ENCODE results near the gene NT5C1B.

NT5C1B gene

DNA sequence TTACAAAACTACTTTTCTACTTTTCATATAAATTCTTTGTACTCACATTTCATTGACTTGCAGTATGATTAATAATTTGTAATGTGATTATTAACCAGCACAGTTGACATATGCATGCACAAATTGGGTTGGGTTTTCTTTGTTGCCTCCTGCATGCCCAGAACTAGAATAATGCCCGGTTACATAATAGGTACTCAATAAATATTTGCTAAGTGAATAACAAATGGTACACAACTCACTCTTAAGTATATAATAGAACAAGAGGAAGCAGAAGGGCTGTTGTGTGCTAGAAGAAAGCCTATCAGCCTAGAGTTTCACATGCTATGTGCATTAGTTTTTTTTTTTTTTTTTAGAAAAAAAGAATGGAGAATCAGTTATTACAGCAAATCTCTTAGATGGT is 38.2 kb downstream of the NT5C1B start:
- no peak overlapping the region for H3K27ac Mint-ChIP-seq
- H3K36me3 Mint-ChIP-seq (ENCODE audit: low read depth) = peaks cover 20% of the 10 kb centered on the region
- no peaks in the 10 kb centered on the region for H3K9me3 Mint-ChIP-seq
- H3K4me3 Mint-ChIP-seq = no peak overlapping the region
- H3K27me3 Mint-ChIP-seq (ENCODE audit: low read depth) = no peaks in the 10 kb centered on the region
- H3K4me1 Mint-ChIP-seq (ENCODE audit: low read depth) = peaks cover 9% of the 10 kb centered on the region

DNA sequence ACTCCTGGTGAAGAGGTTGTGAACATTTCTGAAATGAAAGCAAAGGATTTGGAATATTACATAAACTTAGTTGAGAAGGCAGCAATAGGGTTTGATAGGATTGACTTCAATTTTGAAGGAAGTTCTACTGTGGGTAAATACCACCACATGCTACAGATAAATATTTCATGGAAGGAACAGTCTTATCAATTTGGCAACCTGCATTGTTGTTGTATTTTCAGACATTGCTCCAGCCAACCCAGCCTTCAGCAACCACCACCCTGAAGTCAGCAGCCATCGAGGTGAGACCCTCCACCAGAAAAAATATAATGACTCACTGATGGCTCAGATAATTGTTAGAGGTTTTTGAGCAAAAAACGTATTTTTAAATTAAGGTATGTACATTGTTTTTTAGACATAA is 38.9 kb downstream of the NT5C1B start:
- H3K9me3 Mint-ChIP-seq = no peaks in the 10 kb centered on the region
- no peak overlapping the region for H3K27ac Mint-ChIP-seq
- H3K4me3 Mint-ChIP-seq = no peak overlapping the region
- peaks cover 9% of the 10 kb centered on the region for H3K4me1 Mint-ChIP-seq (ENCODE audit: low read depth)
- H3K36me3 Mint-ChIP-seq (ENCODE audit: low read depth) = peaks cover 18% of the 10 kb centered on the region
- no peaks in the 10 kb centered on the region for H3K27me3 Mint-ChIP-seq (ENCODE audit: low read depth)

DNA sequence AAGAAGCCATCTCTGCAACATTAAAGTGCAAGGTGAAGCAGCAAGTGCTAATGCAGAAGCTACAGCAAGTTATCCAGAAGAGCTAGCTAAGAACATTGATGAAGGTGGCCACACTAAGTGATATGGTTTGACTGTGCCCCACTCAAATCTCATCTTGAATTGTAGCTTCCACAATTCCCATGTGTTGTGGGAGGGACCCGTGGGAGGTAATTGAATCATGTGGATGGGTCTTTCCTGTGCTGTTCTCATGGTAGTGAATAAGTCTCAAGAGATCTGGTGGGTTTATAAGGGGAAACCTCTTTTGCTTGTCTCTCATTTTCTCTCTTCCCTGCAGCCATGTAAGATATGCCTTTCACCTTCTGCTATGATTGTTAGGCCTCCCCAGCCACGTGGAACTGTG is 40.3 kb downstream of the NT5C1B start:
- Mint-ChIP-seq H3K36me3 (ENCODE audit: low read depth) (peaks cover 9% of the 10 kb centered on the region), H3K4me1 (ENCODE audit: low read depth) (peaks cover 11% of the 10 kb centered on the region), H3K4me3 (no peak overlapping the region), H3K9me3 (no peaks in the 10 kb centered on the region), H3K27me3 (ENCODE audit: low read depth) (no peaks in the 10 kb centered on the region), H3K27ac (no peak overlapping the region)

- H3K27ac Mint-ChIP-seq = no peak overlapping the region
- H3K27me3 Mint-ChIP-seq (ENCODE audit: low read depth) = no peaks in the 10 kb centered on the region
- peaks cover 9% of the 10 kb centered on the region for H3K4me1 Mint-ChIP-seq (ENCODE audit: low read depth)
- no peaks in the 10 kb centered on the region for H3K9me3 Mint-ChIP-seq
- peaks cover 7% of the 10 kb centered on the region for H3K36me3 Mint-ChIP-seq (ENCODE audit: low read depth)
- H3K4me3 Mint-ChIP-seq = no peak overlapping the region
Measured at GRCh38 chr2:18548621-18549020, 40.7 kb downstream of the NT5C1B start.

GRCh38 chr2:18546567-18546966 is 42.8 kb downstream of the NT5C1B start:
- H3K36me3 Mint-ChIP-seq (ENCODE audit: low read depth) = peaks cover 2% of the 10 kb centered on the region
- H3K9me3 Mint-ChIP-seq = no peaks in the 10 kb centered on the region
- no peak overlapping the region for H3K4me3 Mint-ChIP-seq
- H3K4me1 Mint-ChIP-seq (ENCODE audit: low read depth) = peaks cover 9% of the 10 kb centered on the region
- H3K27me3 Mint-ChIP-seq (ENCODE audit: low read depth) = peaks cover 3% of the 10 kb centered on the region
- no peak overlapping the region for H3K27ac Mint-ChIP-seq

GRCh38 chr2:18545384-18545783 is 44.0 kb downstream of the NT5C1B start:
- Mint-ChIP-seq H3K9me3 (peaks cover 3% of the 10 kb centered on the region), H3K27ac (no peak overlapping the region), H3K27me3 (ENCODE audit: low read depth) (peaks cover 3% of the 10 kb centered on the region), H3K4me3 (no peak overlapping the region), H3K4me1 (ENCODE audit: low read depth) (peaks cover 13% of the 10 kb centered on the region), H3K36me3 (ENCODE audit: low read depth) (peaks cover 2% of the 10 kb centered on the region)

DNA sequence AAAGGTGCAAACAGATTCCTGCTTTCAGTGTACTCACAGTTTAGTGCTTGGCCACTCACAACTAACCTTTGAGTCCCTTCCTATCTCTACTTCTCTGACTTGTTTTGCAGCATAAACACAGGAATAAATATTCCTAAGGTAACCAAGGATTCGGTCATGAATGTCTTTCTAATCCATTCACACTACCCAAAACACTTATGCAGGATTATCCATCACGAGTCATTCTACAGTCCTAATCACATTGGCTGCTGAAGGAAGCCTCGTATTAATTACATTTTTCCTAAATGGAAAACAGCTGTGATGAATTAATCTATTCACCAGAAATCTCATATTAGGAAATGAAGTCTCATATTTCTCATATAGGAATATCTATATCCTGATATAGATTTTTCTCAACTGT is 45.2 kb downstream of the NT5C1B start:
- H3K4me1 Mint-ChIP-seq (ENCODE audit: low read depth) = peaks cover 12% of the 10 kb centered on the region
- H3K4me3 Mint-ChIP-seq = no peak overlapping the region
- H3K27me3 Mint-ChIP-seq (ENCODE audit: low read depth) = peaks cover 3% of the 10 kb centered on the region
- H3K36me3 Mint-ChIP-seq (ENCODE audit: low read depth) = peaks cover under 1% of the 10 kb centered on the region
- peaks cover 3% of the 10 kb centered on the region for H3K9me3 Mint-ChIP-seq
- no peak overlapping the region for H3K27ac Mint-ChIP-seq

DNA sequence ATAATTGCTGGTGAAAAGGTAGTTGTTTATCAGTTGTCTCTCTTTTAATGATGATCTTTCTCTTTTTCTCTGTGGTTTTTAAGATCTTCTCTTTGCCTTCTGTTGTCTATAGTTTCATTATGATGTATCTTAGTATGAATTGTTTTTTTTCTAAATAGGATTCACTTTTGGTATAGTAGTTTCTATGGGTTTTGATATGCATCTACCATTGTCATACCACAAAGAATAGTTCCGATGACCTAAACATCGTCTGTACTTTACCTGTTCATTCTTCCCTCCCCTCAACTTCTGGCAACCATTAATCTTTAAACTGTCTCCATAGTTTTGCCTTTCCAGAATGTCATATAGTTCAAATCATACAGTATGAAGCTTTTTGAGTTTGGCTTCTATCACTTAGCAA is 48.5 kb downstream of the NT5C1B start:
- peaks cover 7% of the 10 kb centered on the region for H3K4me1 Mint-ChIP-seq (ENCODE audit: low read depth)
- H3K27ac Mint-ChIP-seq = no peak overlapping the region
- H3K27me3 Mint-ChIP-seq (ENCODE audit: low read depth) = peaks cover 3% of the 10 kb centered on the region
- peaks cover 3% of the 10 kb centered on the region for H3K9me3 Mint-ChIP-seq
- H3K4me3 Mint-ChIP-seq = no peak overlapping the region
- no peaks in the 10 kb centered on the region for H3K36me3 Mint-ChIP-seq (ENCODE audit: low read depth)

- Mint-ChIP-seq H3K27ac (no peak overlapping the region), H3K4me3 (no peak overlapping the region), H3K9me3 (peaks cover 3% of the 10 kb centered on the region), H3K4me1 (ENCODE audit: low read depth) (peaks cover 5% of the 10 kb centered on the region), H3K36me3 (ENCODE audit: low read depth) (no peaks in the 10 kb centered on the region), H3K27me3 (ENCODE audit: low read depth) (no peaks in the 10 kb centered on the region)
Measured at GRCh38 chr2:18536697-18537096, 52.7 kb downstream of the NT5C1B start.

DNA sequence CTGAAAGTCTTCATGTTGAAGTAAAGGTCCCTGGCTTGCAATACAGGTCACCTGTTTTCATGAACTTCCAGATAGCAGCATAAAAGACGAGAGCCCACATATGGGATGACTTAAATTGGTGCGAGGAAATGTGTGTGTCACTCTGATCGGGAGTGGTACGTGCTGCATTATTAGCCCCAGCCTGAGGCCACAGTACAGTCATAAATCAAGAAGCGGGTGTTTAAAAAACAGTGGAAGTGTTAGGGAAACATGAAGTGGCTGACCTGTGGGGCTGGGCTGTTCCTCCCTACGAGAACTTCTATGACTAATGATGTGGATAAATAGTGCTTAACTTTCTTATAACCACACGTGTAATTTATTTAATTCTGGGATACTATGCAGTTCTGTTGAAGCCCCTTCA is 53.3 kb downstream of the NT5C1B start:
- Mint-ChIP-seq H3K27me3 (ENCODE audit: low read depth) (no peaks in the 10 kb centered on the region), H3K4me3 (no peak overlapping the region), H3K4me1 (ENCODE audit: low read depth) (peaks cover 4% of the 10 kb centered on the region), H3K27ac (no peak overlapping the region), H3K36me3 (ENCODE audit: low read depth) (no peaks in the 10 kb centered on the region), H3K9me3 (peaks cover 3% of the 10 kb centered on the region)

DNA sequence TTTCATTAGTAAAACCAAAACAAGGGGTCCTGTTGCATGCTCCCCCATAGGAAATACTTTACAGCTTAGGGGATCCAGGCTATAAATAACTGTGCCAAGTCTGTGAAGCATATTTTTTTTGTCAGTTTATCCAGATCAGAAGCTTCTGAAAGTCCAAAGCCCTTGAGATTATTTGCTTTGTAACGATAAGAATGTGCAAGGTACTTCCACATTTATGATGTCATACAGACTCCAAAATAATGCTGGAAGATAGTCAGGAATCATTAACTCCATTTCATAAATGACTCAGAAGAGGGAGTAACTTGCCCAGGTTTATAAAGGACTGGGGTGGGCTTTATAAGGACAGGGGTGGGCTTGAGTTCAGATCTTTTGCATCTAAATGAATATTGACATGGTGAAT is 58.2 kb downstream of the NT5C1B start:
- Mint-ChIP-seq H3K4me3 (no peak overlapping the region), H3K27ac (no peak overlapping the region), H3K27me3 (ENCODE audit: low read depth) (no peaks in the 10 kb centered on the region), H3K36me3 (ENCODE audit: low read depth) (no peaks in the 10 kb centered on the region), H3K9me3 (no peaks in the 10 kb centered on the region), H3K4me1 (ENCODE audit: low read depth) (no peaks in the 10 kb centered on the region)

- Mint-ChIP-seq H3K36me3 (ENCODE audit: low read depth) (no peaks in the 10 kb centered on the region), H3K9me3 (no peaks in the 10 kb centered on the region), H3K4me1 (ENCODE audit: low read depth) (no peaks in the 10 kb centered on the region), H3K27me3 (ENCODE audit: low read depth) (no peaks in the 10 kb centered on the region), H3K27ac (no peak overlapping the region), H3K4me3 (no peak overlapping the region)
Measured at GRCh38 chr2:18527822-18528221, 61.5 kb downstream of the NT5C1B start.

GRCh38 chr2:18527326-18527725 is 62.0 kb downstream of the NT5C1B start:
- Mint-ChIP-seq H3K4me3 (no peak overlapping the region), H3K9me3 (no peaks in the 10 kb centered on the region), H3K4me1 (ENCODE audit: low read depth) (no peaks in the 10 kb centered on the region), H3K27ac (no peak overlapping the region), H3K36me3 (ENCODE audit: low read depth) (no peaks in the 10 kb centered on the region), H3K27me3 (ENCODE audit: low read depth) (no peaks in the 10 kb centered on the region)

- H3K27me3 Mint-ChIP-seq (ENCODE audit: low read depth) = no peaks in the 10 kb centered on the region
- H3K4me1 Mint-ChIP-seq (ENCODE audit: low read depth) = no peaks in the 10 kb centered on the region
- no peak overlapping the region for H3K4me3 Mint-ChIP-seq
- H3K9me3 Mint-ChIP-seq = no peaks in the 10 kb centered on the region
- H3K36me3 Mint-ChIP-seq (ENCODE audit: low read depth) = no peaks in the 10 kb centered on the region
- H3K27ac Mint-ChIP-seq = no peak overlapping the region
Measured at GRCh38 chr2:18526429-18526828, 62.9 kb downstream of the NT5C1B start.

GRCh38 chr2:18525852-18526251 is 63.5 kb downstream of the NT5C1B start:
- Mint-ChIP-seq H3K27ac (no peak overlapping the region), H3K36me3 (ENCODE audit: low read depth) (no peaks in the 10 kb centered on the region), H3K9me3 (no peaks in the 10 kb centered on the region)

DNA sequence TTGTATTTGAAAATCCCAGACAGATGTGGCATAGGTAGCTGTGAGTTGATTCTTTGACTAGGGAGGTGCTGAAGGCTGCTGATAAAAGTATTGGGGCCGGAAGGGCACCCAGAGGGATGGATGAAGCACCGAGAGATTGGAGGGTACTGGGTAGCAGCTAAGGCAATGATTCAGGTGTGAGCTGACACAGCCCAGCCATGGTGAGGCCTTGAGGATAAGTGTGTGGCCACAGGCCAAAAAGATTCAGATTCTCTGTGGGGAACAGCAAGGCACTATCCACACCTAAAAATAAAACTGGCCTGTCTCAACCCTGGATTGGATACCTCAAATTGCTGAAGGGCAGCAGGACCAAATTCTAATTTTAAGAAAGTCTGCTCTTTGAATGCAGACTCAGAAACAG is 64.1 kb downstream of the NT5C1B start:
- Mint-ChIP-seq H3K9me3 (no peaks in the 10 kb centered on the region), H3K4me1 (ENCODE audit: low read depth) (no peaks in the 10 kb centered on the region), H3K36me3 (ENCODE audit: low read depth) (no peaks in the 10 kb centered on the region), H3K27ac (no peak overlapping the region), H3K4me3 (no peak overlapping the region), H3K27me3 (ENCODE audit: low read depth) (no peaks in the 10 kb centered on the region)

More at GRCh38 chr2:18525852-18526251, 63.5 kb downstream of the NT5C1B start:
- Mint-ChIP-seq H3K4me1 (ENCODE audit: low read depth) (no peaks in the 10 kb centered on the region), H3K4me3 (no peak overlapping the region), H3K27me3 (ENCODE audit: low read depth) (no peaks in the 10 kb centered on the region)
